Measurements from ENCODE around the gene RNF152.

The RNF152 gene

DNA sequence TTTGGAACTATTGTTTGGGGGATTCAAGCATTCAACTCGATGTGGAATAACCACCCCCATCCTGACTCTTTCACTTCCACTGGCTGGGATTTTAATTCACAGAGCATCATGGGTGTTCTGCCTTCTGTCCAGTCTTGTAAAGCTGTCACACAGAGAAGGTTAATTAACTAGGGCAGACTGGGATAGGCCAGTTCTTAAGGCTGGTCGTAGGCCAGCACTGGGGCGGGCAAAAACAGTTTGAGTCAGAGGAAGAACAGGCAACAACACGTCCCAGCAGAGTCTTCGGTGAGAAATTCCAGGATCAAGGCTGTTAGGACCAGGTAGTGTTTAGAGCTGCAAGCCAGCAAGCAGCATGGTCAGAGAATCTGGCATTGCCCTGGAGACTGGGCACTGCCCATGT lies 4.0 kb upstream of the RNF152 start:
- ATAC-seq, result peak; percentile 67
- no peak for TF ChIP-seq ARNTL (CRISPR knock-in tag; IDR thresholded peaks at IDR 0.05; ENCODE audit: borderline replicate concordance, low read depth)
- TF ChIP-seq ZFP3 (CRISPR knock-in tag; IDR thresholded peaks at IDR 0.05), result no peak
- peak; percentile 27; the same call in 1 of the 2 replicates for TF ChIP-seq TCF4 (CRISPR knock-in tag; IDR thresholded peaks at IDR 0.05; ENCODE audit: borderline replicate concordance)
- TF ChIP-seq RARB (CRISPR knock-in tag; IDR thresholded peaks at IDR 0.05), result no peak
- TF ChIP-seq ISL1 (CRISPR knock-in tag; IDR thresholded peaks at IDR 0.05), result peak; percentile 76

DNA sequence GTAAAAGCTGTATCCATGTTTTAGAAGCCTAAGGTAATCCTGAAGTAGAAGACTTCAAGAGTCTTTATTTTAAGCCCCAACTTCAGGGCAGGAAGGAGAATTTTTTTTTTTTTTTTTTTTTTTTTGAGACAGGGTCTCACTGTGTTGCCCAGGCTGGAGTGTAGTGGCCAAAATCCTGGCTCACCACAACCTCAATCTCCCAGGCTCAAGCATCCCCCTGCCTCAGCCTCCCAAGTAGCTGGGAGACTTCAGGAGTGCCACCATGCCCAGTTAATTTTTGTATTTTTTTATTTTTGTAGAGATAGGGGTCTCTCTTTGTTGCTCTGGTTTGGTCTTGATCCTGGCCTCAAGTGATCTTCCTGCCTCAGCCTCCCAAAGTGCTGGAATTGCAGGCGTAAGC lies 3.3 kb upstream of the RNF152 start:
- no peak for TF ChIP-seq ZFP30 (CRISPR knock-in tag; IDR thresholded peaks at IDR 0.05)

DNA sequence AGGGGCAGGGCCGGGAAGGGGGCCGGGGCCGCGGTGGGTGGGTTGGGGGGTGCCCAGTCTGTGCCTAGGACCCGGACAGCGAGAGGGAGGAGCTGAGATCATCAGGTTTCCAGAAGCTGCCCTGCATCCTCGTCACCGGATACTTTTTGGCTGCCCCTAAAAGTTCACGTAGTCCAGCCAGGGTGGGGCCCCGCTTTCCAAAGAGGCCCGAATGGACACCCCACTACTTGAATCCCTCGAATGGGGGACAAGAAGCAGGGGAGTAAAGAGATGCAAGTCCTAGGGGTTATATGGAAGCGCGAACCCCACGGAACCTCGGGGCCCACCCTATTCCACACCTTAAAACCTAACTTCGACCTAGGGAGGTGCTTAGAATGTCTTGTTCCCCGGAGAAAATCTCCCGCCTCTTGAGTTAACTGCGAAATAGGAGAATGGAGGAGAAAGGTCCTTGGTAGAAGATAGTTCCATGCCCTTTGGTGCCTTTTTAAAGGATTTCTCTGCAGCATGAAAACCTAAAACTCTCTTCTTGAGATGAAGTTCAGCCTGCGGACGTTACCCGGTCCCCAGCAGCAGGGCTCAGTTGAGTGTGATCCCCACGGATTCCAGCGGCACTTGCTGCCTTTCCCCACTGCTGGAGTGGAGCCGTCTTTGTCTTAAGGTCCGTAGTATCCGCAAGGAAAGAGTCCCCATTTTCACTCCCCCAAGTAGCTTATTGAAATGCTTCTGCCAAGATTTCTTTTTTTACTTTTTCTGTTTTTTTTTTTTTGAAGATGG lies 2.1 kb upstream of the RNF152 start:
- TF ChIP-seq PPARA (CRISPR knock-in tag; IDR thresholded peaks at IDR 0.05; ENCODE audit: borderline replicate concordance), result no peak
- no peak for TF ChIP-seq RARB (CRISPR knock-in tag; IDR thresholded peaks at IDR 0.05)
- TF ChIP-seq ZFP3 (CRISPR knock-in tag; IDR thresholded peaks at IDR 0.05), result no peak
- no peak for TF ChIP-seq ISL1 (CRISPR knock-in tag; IDR thresholded peaks at IDR 0.05)
- TF ChIP-seq, protein P1, sequence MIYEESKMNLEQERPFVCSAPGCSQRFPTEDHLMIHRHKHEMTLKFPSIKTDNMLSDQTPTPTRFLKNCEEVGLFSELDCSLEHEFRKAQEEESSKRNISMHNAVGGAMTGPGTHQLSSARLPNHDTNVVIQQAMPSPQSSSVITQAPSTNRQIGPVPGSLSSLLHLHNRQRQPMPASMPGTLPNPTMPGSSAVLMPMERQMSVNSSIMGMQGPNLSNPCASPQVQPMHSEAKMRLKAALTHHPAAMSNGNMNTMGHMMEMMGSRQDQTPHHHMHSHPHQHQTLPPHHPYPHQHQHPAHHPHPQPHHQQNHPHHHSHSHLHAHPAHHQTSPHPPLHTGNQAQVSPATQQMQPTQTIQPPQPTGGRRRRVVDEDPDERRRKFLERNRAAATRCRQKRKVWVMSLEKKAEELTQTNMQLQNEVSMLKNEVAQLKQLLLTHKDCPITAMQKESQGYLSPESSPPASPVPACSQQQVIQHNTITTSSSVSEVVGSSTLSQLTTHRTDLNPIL (CRISPR knock-in tag; IDR thresholded peaks at IDR 0.05; ENCODE audit: low read depth), result no peak
- TF ChIP-seq SNAI2 (CRISPR knock-in tag; IDR thresholded peaks at IDR 0.05), result no peak
- TF ChIP-seq ZNF70 (CRISPR knock-in tag; IDR thresholded peaks at IDR 0.05), result no peak
- no peak for TF ChIP-seq BACH2 (CRISPR knock-in tag; IDR thresholded peaks at IDR 0.05; ENCODE audit: borderline replicate concordance)
- TF ChIP-seq, protein P2, sequence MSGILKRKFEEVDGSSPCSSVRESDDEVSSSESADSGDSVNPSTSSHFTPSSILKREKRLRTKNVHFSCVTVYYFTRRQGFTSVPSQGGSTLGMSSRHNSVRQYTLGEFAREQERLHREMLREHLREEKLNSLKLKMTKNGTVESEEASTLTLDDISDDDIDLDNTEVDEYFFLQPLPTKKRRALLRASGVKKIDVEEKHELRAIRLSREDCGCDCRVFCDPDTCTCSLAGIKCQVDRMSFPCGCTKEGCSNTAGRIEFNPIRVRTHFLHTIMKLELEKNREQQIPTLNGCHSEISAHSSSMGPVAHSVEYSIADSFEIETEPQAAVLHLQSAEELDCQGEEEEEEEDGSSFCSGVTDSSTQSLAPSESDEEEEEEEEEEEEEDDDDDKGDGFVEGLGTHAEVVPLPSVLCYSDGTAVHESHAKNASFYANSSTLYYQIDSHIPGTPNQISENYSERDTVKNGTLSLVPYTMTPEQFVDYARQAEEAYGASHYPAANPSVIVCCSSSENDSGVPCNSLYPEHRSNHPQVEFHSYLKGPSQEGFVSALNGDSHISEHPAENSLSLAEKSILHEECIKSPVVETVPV (CRISPR knock-in tag; IDR thresholded peaks at IDR 0.05), result no peak
- no peak for TF ChIP-seq TOX (CRISPR knock-in tag; IDR thresholded peaks at IDR 0.05; ENCODE audit: borderline replicate concordance)
- TF ChIP-seq, protein P3, sequence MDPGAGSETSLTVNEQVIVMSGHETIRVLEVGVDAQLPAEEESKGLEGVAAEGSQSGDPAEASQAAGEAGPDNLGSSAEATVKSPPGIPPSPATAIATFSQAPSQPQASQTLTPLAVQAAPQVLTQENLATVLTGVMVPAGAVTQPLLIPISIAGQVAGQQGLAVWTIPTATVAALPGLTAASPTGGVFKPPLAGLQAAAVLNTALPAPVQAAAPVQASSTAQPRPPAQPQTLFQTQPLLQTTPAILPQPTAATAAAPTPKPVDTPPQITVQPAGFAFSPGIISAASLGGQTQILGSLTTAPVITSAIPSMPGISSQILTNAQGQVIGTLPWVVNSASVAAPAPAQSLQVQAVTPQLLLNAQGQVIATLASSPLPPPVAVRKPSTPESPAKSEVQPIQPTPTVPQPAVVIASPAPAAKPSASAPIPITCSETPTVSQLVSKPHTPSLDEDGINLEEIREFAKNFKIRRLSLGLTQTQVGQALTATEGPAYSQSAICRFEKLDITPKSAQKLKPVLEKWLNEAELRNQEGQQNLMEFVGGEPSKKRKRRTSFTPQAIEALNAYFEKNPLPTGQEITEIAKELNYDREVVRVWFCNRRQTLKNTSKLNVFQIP (CRISPR knock-in tag; IDR thresholded peaks at IDR 0.05; ENCODE audit: borderline replicate concordance, low read depth), result no peak
- no peak for TF ChIP-seq ZFP30 (CRISPR knock-in tag; IDR thresholded peaks at IDR 0.05)
- TF ChIP-seq, protein P4, sequence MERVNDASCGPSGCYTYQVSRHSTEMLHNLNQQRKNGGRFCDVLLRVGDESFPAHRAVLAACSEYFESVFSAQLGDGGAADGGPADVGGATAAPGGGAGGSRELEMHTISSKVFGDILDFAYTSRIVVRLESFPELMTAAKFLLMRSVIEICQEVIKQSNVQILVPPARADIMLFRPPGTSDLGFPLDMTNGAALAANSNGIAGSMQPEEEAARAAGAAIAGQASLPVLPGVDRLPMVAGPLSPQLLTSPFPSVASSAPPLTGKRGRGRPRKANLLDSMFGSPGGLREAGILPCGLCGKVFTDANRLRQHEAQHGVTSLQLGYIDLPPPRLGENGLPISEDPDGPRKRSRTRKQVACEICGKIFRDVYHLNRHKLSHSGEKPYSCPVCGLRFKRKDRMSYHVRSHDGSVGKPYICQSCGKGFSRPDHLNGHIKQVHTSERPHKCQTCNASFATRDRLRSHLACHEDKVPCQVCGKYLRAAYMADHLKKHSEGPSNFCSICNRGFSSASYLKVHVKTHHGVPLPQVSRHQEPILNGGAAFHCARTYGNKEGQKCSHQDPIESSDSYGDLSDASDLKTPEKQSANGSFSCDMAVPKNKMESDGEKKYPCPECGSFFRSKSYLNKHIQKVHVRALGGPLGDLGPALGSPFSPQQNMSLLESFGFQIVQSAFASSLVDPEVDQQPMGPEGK (CRISPR knock-in tag; IDR thresholded peaks at IDR 0.05; ENCODE audit: borderline replicate concordance), result no peak
- TF ChIP-seq OSR1 (CRISPR knock-in tag; IDR thresholded peaks at IDR 0.05), result no peak
- no peak for ATAC-seq

More for the DNA sequence above, 3.3 kb upstream of the RNF152 start:
- ATAC-seq, result no peak

DNA sequence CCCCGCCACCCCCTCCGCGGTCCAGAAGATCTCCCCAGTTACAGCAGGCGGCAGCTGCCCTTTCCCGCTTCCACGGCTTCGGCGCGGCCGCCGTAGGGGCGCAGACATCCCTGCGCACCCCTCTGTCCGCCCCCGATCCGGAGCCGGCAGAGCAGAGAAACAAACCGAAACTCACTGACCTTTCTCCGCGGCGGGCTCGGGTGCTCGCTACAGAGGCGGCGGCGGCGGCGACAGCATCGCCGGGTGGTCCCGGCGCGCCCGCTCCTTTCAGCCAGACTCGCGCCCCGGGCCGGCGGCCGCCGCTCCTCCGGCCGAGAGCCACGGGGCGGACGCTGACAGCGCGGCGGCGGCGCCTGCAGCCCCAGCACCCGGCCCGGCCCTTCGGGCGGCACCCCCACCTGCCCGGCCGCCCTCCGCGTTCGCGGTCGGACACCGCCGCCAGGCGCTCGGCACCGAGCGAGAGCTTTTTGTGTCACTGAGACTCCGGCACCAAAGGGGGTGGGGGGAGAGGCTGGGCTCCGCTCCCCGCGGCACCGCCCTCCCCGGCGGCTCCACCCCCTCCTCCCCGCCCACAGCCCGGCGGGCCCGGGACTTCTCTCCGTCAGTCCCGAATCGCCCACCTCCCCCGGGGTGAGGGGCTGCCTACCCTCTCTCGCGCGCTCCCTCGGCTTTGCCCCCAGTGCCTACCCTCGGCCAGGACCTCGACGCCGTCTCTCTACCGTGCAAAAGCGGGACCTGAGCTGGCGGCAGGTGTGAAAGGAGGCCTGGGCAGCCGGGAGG lies 1.4 kb upstream of the RNF152 start:
- ATAC-seq, result peak; percentile 68
- TF ChIP-seq PPARA (CRISPR knock-in tag; IDR thresholded peaks at IDR 0.05; ENCODE audit: borderline replicate concordance) (no peak), ESRRG (CRISPR knock-in tag; IDR thresholded peaks at IDR 0.05) (no peak)
- TF ChIP-seq, protein P5, sequence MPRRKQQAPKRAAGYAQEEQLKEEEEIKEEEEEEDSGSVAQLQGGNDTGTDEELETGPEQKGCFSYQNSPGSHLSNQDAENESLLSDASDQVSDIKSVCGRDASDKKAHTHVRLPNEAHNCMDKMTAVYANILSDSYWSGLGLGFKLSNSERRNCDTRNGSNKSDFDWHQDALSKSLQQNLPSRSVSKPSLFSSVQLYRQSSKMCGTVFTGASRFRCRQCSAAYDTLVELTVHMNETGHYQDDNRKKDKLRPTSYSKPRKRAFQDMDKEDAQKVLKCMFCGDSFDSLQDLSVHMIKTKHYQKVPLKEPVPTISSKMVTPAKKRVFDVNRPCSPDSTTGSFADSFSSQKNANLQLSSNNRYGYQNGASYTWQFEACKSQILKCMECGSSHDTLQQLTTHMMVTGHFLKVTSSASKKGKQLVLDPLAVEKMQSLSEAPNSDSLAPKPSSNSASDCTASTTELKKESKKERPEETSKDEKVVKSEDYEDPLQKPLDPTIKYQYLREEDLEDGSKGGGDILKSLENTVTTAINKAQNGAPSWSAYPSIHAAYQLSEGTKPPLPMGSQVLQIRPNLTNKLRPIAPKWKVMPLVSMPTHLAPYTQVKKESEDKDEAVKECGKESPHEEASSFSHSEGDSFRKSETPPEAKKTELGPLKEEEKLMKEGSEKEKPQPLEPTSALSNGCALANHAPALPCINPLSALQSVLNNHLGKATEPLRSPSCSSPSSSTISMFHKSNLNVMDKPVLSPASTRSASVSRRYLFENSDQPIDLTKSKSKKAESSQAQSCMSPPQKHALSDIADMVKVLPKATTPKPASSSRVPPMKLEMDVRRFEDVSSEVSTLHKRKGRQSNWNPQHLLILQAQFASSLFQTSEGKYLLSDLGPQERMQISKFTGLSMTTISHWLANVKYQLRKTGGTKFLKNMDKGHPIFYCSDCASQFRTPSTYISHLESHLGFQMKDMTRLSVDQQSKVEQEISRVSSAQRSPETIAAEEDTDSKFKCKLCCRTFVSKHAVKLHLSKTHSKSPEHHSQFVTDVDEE (CRISPR knock-in tag; IDR thresholded peaks at IDR 0.05), result no peak
- TF ChIP-seq, protein P1 (CRISPR knock-in tag; IDR thresholded peaks at IDR 0.05; ENCODE audit: low read depth), result no peak
